ENCODE data around the gene C11orf86. TPM values are rescaled to one million over a fixed set of nuclear protein-coding genes. Genes with fewer than 3 reads are reported as not detected.
A peak's percentile ranks its signal among the peaks of the same experiment; 100 is the strongest.

The C11orf86 gene
- total RNA-seq, 1 experiment from 2014 or later, result 0.25 TPM

DNA sequence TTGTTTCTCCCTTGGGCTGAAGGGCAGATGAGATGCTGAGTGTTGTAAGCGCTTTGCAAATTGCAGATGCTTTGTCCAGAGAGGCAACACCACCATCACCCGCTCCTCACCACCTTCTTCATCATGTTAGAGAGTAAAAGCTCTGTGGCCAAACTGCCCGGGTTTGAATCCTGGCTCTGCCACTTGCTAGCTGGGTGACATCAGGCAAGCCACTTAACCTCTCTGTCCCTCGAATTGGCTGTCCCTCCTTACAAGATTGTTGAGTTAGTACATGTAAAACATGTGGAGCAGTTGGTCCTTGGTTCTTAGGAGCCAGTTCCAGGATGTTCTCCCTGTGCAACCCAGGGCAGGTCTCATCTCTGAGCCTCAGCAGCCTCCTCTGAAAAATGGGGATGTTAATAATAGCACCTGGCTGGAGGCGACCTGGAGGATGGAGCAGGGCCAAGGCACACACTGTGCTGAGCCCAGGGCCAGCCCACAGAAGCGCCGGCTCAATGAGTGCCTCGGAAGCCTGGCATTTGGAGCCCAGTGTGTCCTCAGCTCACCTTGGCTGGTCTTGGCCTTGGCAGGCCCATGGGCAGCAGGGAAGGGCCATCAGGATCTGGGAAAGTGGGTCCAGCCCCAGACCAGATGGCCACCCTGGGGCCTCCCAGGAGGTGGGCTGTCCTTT lies 10.5 kb downstream of the C11orf86 start:
- peak overlapping the region; percentile 29; the same call in 1 of the 2 replicates for H3K27ac ChIP-seq (ENCODE audit: low read depth, low read length)
- no peaks in the 10 kb centered on the region for H3K9me2 ChIP-seq (ENCODE audit: insufficient read depth)
- no peaks in the 10 kb centered on the region for H3K36me3 ChIP-seq (ENCODE audit: control insufficient read depth in 1 of 2, insufficient read depth in 2 of 2, low read length in 2 of 2)
- H2AFZ ChIP-seq (ENCODE audit: low read depth, low read length, poor library complexity, severe bottlenecking), result no peak overlapping the region
- ATAC-seq (no peak), DNase-seq (ENCODE audit: low read depth, low spot score) (no peak)
- no peaks in the 10 kb centered on the region for H3K79me2 ChIP-seq (ENCODE audit: insufficient read depth, low read length)
- TF ChIP-seq FOSL1 (IDR thresholded peaks at IDR 0.05; ENCODE audit: low read depth) (no peak), SIN3A (IDR thresholded peaks at IDR 0.05; ENCODE audit: low read depth) (no peak), YY1 (IDR thresholded peaks at IDR 0.05; ENCODE audit: extremely low read depth, insufficient replicate concordance, low read depth, low read length) (no peak)
- TF ChIP-seq, protein P1, sequence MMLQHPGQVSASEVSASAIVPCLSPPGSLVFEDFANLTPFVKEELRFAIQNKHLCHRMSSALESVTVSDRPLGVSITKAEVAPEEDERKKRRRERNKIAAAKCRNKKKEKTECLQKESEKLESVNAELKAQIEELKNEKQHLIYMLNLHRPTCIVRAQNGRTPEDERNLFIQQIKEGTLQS (IDR thresholded peaks at IDR 0.05), result no peak
- H4K20me1 ChIP-seq (ENCODE audit: insufficient read depth), result no peaks in the 10 kb centered on the region
- POLR2A ChIA-PET, result no interaction called here
- no peak overlapping the region for H3K9ac ChIP-seq (ENCODE audit: low read length)
- peaks cover 64 to 71% of the 10 kb centered on the region in 2 experiments for H3K4me1 ChIP-seq (ENCODE audit: control insufficient read depth in 1 of 2, insufficient read depth in 2 of 2, low read length in 2 of 2)
- BruUV-seq (replicated peaks), result no TSS peak
- intact Hi-C loops (cut with micrococcal nuclease), result loop anchor here (5.0 kb wide), 1 partner anchor 37 kb away; the partner anchor contains the start of gene SYT12
- RAD21 ChIA-PET (ENCODE audit: low non-redundant PET in 1 of 2, low total read pairs in 2 of 2, uncharacterized antibody in 2 of 2, unreplicated experiment in 2 of 2), result interaction anchor here in 1 of 2 experiments (0.6 kb wide), 1 partner anchor 47 kb away, joined by 3 read pairs; no protein-coding TSS in a partner anchor
- H3K4me3 ChIP-seq (replicated peaks in 1 of 2; ENCODE audit: low read depth in 1 of 2, low read length in 2 of 2), result no peak overlapping the region
- H3K27me3 ChIP-seq (ENCODE audit: insufficient read depth, low read length), result no peaks in the 10 kb centered on the region
- CTCF ChIA-PET, result interaction anchor here (2.6 kb wide), 1 partner anchor 9 kb away, joined by 8 read pairs; no protein-coding TSS in a partner anchor
- peaks cover 0 to 4% of the 10 kb centered on the region in 2 experiments; a peak in 1 of 4 replicates for H3K9me3 ChIP-seq (ENCODE audit: control insufficient read depth in 1 of 2, insufficient read depth in 1 of 2, low read depth in 1 of 2, low read length in 2 of 2)
- H3K4me2 ChIP-seq (ENCODE audit: low read length), result peak overlapping the region; percentile 46

DNA sequence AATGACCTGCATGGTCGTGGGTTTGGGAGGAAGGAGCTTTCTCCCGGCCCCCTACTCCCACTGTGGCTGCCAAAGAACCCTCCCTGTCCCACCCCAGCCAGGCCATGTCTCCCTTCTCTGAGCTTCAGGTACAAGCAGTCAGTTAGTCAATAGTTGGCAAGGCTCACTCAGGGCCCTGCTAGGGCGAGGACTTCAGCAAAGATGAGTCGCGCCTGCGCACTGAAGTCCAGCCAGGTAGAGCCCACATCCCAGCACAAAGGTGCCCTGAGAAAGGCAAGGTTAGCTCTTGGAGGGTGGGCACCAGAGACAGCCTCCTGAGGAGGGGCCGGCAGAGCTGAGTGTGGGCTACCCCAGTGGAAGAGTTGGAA lies 11.1 kb downstream of the C11orf86 start:
- peak; percentile 33; the same call in 1 of the 2 replicates for ATAC-seq
- BruUV-seq (replicated peaks), result no TSS peak
- peaks cover 62 to 69% of the 10 kb centered on the region in 2 experiments for H3K4me1 ChIP-seq (ENCODE audit: control insufficient read depth in 1 of 2, insufficient read depth in 2 of 2, low read length in 2 of 2)

More for the DNA sequence above, 11.1 kb downstream of the C11orf86 start:
- no peaks in the 10 kb centered on the region for H3K9me2 ChIP-seq (ENCODE audit: insufficient read depth)
- ChIA-PET CTCF (interaction anchor here (1.7 to 2.6 kb wide), 2 partner anchors 10 to 36 kb away, joined by 6 to 8 read pairs; no protein-coding TSS in a partner anchor), RAD21 (ENCODE audit: low non-redundant PET in 1 of 2, low total read pairs in 2 of 2, uncharacterized antibody in 2 of 2, unreplicated experiment in 2 of 2) (no interaction called here), POLR2A (no interaction called here)
- no peaks in the 10 kb centered on the region for H3K79me2 ChIP-seq (ENCODE audit: insufficient read depth, low read length)
- TF ChIP-seq CEBPB (IDR thresholded peaks at IDR 0.05; ENCODE audit: low read depth) (no peak), ZFX (IDR thresholded peaks at IDR 0.05) (no peak), POLR2A (IDR thresholded peaks at IDR 0.05; ENCODE audit: borderline replicate concordance, extremely low read depth, insufficient read depth, insufficient read length) (no peak)
- peak overlapping the region; percentile 29; the same call in 1 of the 2 replicates for H3K27ac ChIP-seq (ENCODE audit: low read depth, low read length)
- no peak overlapping the region for H3K9ac ChIP-seq (ENCODE audit: low read length)
- H4K20me1 ChIP-seq (ENCODE audit: insufficient read depth), result no peaks in the 10 kb centered on the region
- peaks cover 0 to 4% of the 10 kb centered on the region in 2 experiments; a peak in 1 of 4 replicates for H3K9me3 ChIP-seq (ENCODE audit: control insufficient read depth in 1 of 2, insufficient read depth in 1 of 2, low read depth in 1 of 2, low read length in 2 of 2)
- H3K4me2 ChIP-seq (ENCODE audit: low read length), result peak overlapping the region; percentile 46
- H3K4me3 ChIP-seq (replicated peaks in 1 of 2; ENCODE audit: low read depth in 1 of 2, low read length in 2 of 2), result no peak overlapping the region
- H3K27me3 ChIP-seq (ENCODE audit: insufficient read depth, low read length), result no peaks in the 10 kb centered on the region
- no peak overlapping the region for H2AFZ ChIP-seq (ENCODE audit: low read depth, low read length, poor library complexity, severe bottlenecking)
- no peak for DNase-seq (ENCODE audit: low read depth, low spot score)
- intact Hi-C loops (cut with micrococcal nuclease), result loop anchor here (5.0 kb wide), 1 partner anchor 36 kb away; the partner anchor contains the start of gene SYT12
- H3K36me3 ChIP-seq (ENCODE audit: control insufficient read depth in 1 of 2, insufficient read depth in 2 of 2, low read length in 2 of 2), result no peaks in the 10 kb centered on the region
